PC-3 (cell line): Measurements from ENCODE around the gene MIDN. TPM values are rescaled to one million over a fixed set of nuclear protein-coding genes. Genes with fewer than 3 reads are reported as not detected.

ENCODE experiments used
- ATAC-seq: fragments of 200-7000 bp; cut with Tn5 transposase; 2 replicates; pipeline ENCODE4 v1.9.1; 2020; ENCODE audit warnings: mild to moderate bottlenecking, moderate library complexity
- BruUV-seq: library from RNA; stranded (reverse); fragments of 400-500 nt; replicated peaks from 2 replicates; lab custom pipeline; 2021; lab: Mats Ljungman, UMichigan
- CTCF ChIA-PET: fragments of 300-600 bp; sonication (Branson Sonifier 250); formaldehyde crosslinking; loops from one replicate; lab custom pipeline; 2022; ENCODE audit warnings: antibody characterized with exemption; lab: Charles Lee
- POLR2A ChIA-PET: fragments of 300-600 bp; sonication (Branson Sonifier 250); formaldehyde crosslinking; loops from one replicate; lab custom pipeline; 2022; ENCODE audit warnings: antibody characterized with exemption; ENCODE audit not compliant: unreplicated experiment; lab: Charles Lee
- DNase-seq: peaks from one replicate; pipeline ENCODE4 v3.0.0-alpha.2; 2015
- H2AFZ ChIP-seq: fragments of 300-600 bp; sonication (generic); 2 replicates; pipeline ENCODE4 v1.6.0; 2016; ENCODE audit warnings: antibody characterized with exemption, low read length
- H3F3A ChIP-seq: fragments of 300-600 bp; sonication (generic); one replicate; pipeline ENCODE4 v1.6.0; 2017; ENCODE audit warnings: antibody characterized with exemption, low read length, control low read depth, mild to moderate bottlenecking; ENCODE audit not compliant: unreplicated experiment
- H3K27ac ChIP-seq: fragments of 300-600 bp; sonication (generic); 2 replicates; pipeline ENCODE4 v1.5.1; 2016; ENCODE audit warnings: mild to moderate bottlenecking, low read length
- H3K27me3 ChIP-seq: fragments of 300-600 bp; sonication (generic); 2 replicates; pipeline ENCODE4 v1.6.1; 2016; ENCODE audit warnings: low read length, mixed read lengths
- H3K36me3 ChIP-seq: fragments of 300-600 bp; sonication (generic); 2 replicates; pipeline ENCODE4 v1.6.1; 2016; ENCODE audit warnings: low read depth, mixed run types, low read length, mixed read lengths
- H3K4me1 ChIP-seq: fragments of 300-600 bp; sonication (generic); 2 replicates; pipeline ENCODE4 v1.5.1; 2016; ENCODE audit warnings: low read length; ENCODE audit not compliant: insufficient read depth
- H3K4me2 ChIP-seq: fragments of 300-600 bp; sonication (generic); 2 replicates; pipeline ENCODE4 v1.6.0; 2016; ENCODE audit warnings: low read length
- H3K4me3 ChIP-seq: fragments of 300-600 bp; sonication (generic); 2 replicates; pipeline ENCODE4 v1.5.1; 2016; ENCODE audit warnings: mild to moderate bottlenecking, low read length, mixed read lengths
- H3K79me2 ChIP-seq: fragments of 300-600 bp; sonication (generic); 2 replicates; pipeline ENCODE4 v1.6.1; 2017; ENCODE audit warnings: low read length, mixed read lengths
- H3K9ac ChIP-seq: fragments of 300-600 bp; sonication (generic); 2 replicates; pipeline ENCODE4 v1.6.0; 2016; ENCODE audit warnings: mild to moderate bottlenecking, low read length
- H3K9me2 ChIP-seq: fragments of 300-600 bp; sonication (generic); replicated peaks from 2 replicates; pipeline ENCODE4 v1.6.1; 2016; ENCODE audit warnings: mixed run types, low read length, mixed read lengths
- H3K9me3 ChIP-seq: fragments of 300-600 bp; sonication (generic); 2 replicates; pipeline ENCODE4 v1.6.1; 2016; ENCODE audit warnings: low read length, mixed read lengths
- H4K20me1 ChIP-seq: fragments of 300-600 bp; sonication (generic); 2 replicates; pipeline ENCODE4 v1.6.1; 2016; ENCODE audit warnings: low read length, mixed read lengths
- EZH2 ChIP-seq: fragments of 300-600 bp; sonication (generic); IDR thresholded peaks from one replicate; pipeline ENCODE4 v1.6.1; 2017; ENCODE audit warnings: antibody characterized with exemption, mild to moderate bottlenecking, low read length; ENCODE audit not compliant: unreplicated experiment
- EZH2phosphoT487 ChIP-seq: fragments of 300-600 bp; sonication (generic); IDR thresholded peaks from 2 replicates; pipeline ENCODE4 v1.6.1; 2018; ENCODE audit warnings: mild to moderate bottlenecking, antibody characterized with exemption, low read length, borderline replicate concordance
- intact Hi-C: fragments of 100-400 bp; cut with micrococcal nuclease; formaldehyde crosslinking; loops from 2 replicates; pipeline ENCODE4 v1.9.0; 2023
- total RNA-seq: library from RNA; depleted of rRNA; stranded (reverse); fragments of >200 nt; gene quantifications from 2 replicates; pipeline ENCODE4 v1.2.3, GENCODE V29; 2014
- TF ChIP-seq, protein P1 (sequence below): fragments of 300-600 bp; sonication (generic); conservative IDR thresholded peaks from 2 replicates; pipeline ENCODE4 v1.5.1; 2017; ENCODE audit warnings: antibody characterized with exemption, low read depth, mild to moderate bottlenecking, low read length

Gene MIDN
- total RNA-seq, 1 experiment from 2014 or later = 17.3 TPM

- no peak for DNase-seq
- H3K9ac ChIP-seq = no peak overlapping the region
- BruUV-seq = no TSS peak
- H3K4me2 ChIP-seq = no peak overlapping the region
- ATAC-seq = no peak
- H3K79me2 ChIP-seq = no peaks in the 10 kb centered on the region
- TF ChIP-seq EZH2phosphoT487 (no peak), EZH2 (no peak)
- TF ChIP-seq, protein P1, sequence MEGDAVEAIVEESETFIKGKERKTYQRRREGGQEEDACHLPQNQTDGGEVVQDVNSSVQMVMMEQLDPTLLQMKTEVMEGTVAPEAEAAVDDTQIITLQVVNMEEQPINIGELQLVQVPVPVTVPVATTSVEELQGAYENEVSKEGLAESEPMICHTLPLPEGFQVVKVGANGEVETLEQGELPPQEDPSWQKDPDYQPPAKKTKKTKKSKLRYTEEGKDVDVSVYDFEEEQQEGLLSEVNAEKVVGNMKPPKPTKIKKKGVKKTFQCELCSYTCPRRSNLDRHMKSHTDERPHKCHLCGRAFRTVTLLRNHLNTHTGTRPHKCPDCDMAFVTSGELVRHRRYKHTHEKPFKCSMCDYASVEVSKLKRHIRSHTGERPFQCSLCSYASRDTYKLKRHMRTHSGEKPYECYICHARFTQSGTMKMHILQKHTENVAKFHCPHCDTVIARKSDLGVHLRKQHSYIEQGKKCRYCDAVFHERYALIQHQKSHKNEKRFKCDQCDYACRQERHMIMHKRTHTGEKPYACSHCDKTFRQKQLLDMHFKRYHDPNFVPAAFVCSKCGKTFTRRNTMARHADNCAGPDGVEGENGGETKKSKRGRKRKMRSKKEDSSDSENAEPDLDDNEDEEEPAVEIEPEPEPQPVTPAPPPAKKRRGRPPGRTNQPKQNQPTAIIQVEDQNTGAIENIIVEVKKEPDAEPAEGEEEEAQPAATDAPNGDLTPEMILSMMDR = no peak
- H3K4me1 ChIP-seq = peaks cover 2% of the 10 kb centered on the region; the same call in 1 of the 2 replicates
- no peaks in the 10 kb centered on the region for H3K36me3 ChIP-seq
- no peaks in the 10 kb centered on the region for H4K20me1 ChIP-seq
- no peaks in the 10 kb centered on the region for H3K27me3 ChIP-seq
- no peak overlapping the region for H3K4me3 ChIP-seq
- no peak overlapping the region for H3K27ac ChIP-seq
- intact Hi-C loops = no loop called here
- H3K9me2 ChIP-seq = no peaks in the 10 kb centered on the region
- ChIA-PET CTCF (no interaction called here), POLR2A (no interaction called here)
- no peaks in the 10 kb centered on the region for H3F3A ChIP-seq
- no peaks in the 10 kb centered on the region for H3K9me3 ChIP-seq
- no peak overlapping the region for H2AFZ ChIP-seq
Measured at GRCh38 chr19:1226522-1227303, 21.7 kb upstream of the MIDN start.

- ChIA-PET POLR2A (interaction anchor here (0.6 kb wide), 2 partner anchors 47 to 551 kb away, joined by 17 to 19 read pairs; no protein-coding TSS in a partner anchor), CTCF (no interaction called here)
- Histone ChIP-seq H3K27me3 (no peaks in the 10 kb centered on the region), H3K9me3 (no peaks in the 10 kb centered on the region), H2AFZ (no peak overlapping the region), H3K27ac (no peak overlapping the region), H3K9ac (no peak overlapping the region), H3K4me2 (no peak overlapping the region), H3K4me3 (no peak overlapping the region), H3K4me1 (peaks cover 10% of the 10 kb centered on the region), H4K20me1 (no peaks in the 10 kb centered on the region), H3K36me3 (no peaks in the 10 kb centered on the region), H3K9me2 (no peaks in the 10 kb centered on the region), H3K79me2 (no peaks in the 10 kb centered on the region), H3F3A (no peaks in the 10 kb centered on the region)
- DNase-seq (no peak), ATAC-seq (no peak)
- intact Hi-C loops = no loop called here
- no TSS peak for BruUV-seq
- no peak for TF ChIP-seq EZH2phosphoT487
- TF ChIP-seq, protein P1 = no peak
- no peak for TF ChIP-seq EZH2
Measured at GRCh38 chr19:1227304-1228054, 20.9 kb upstream of the MIDN start.
